Inflammatory macrophage (primary cell): Measurements from ENCODE around the gene PLAC9.
"Not testable (repeated sequence)": the region's sequence is repeated elsewhere in the genome, so short reads cannot be mapped to it uniquely, and the experiment has no call there.

Experiments used
- DNase-seq, 2 donors: peaks; one replicate each; pipeline ENCODE4 v3.0.0-alpha.2; 2020 to 2022
- total RNA-seq, 18 experiments: gene quantifications; one replicate each; lab custom pipeline; 2026; ENCODE audit warnings: mixed read lengths in 6 of 18, inconsistent platforms in 2 of 18; lab: John Stamatoyannopoulos, UW

The PLAC9 gene, protein sequence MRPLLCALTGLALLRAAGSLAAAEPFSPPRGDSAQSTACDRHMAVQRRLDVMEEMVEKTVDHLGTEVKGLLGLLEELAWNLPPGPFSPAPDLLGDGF
- 0 to 0.04 (median 0) reads per million in 18 experiments for total RNA-seq

GRCh38 chr10:80132299-80133139 lies at the start of gene PLAC9:
Gene PLAC9 (plus strand): TSS chr10:80132730. CDS start chr10:80132763, 33 bp downstream.
- no peak for DNase-seq

GRCh38 chr10:80090121-80090520 lies 42.4 kb upstream of the PLAC9 start:
- DNase-seq, result no peak

GRCh38 chr10:80094231-80094630 lies 38.3 kb upstream of the PLAC9 start:
- no peak for DNase-seq

- DNase-seq, result not testable (repeated sequence)
Measured at GRCh38 chr10:80098272-80098671, 34.3 kb upstream of the PLAC9 start.

- not testable (repeated sequence) for DNase-seq
Measured at GRCh38 chr10:80099295-80099694, 33.2 kb upstream of the PLAC9 start.

DNA sequence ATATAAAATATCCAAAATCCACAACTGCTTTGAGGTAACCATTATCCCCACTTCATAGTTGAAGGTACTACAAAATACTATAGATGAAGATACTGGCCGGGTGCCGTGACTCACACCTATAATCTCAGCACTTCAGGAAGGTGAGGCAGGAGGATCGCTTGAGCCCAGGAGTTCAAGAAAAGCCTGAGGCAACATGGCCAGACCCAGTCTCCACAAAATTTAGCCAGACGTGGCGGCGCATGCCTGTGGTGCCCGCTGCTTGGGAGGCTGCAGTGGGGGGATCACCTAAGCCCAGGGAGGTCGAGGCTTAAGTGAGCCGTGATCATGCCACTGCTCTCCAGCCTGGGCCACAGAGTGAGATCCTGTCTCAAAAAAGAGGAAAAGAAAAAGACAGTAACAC lies 32.4 kb upstream of the PLAC9 start:
- DNase-seq, result no peak

- DNase-seq, result no peak
Measured at GRCh38 chr10:80100861-80101695, 31.5 kb upstream of the PLAC9 start.

- no peak for DNase-seq
Measured at GRCh38 chr10:80104066-80104926, 28.2 kb upstream of the PLAC9 start.

- DNase-seq, result no peak
Measured at GRCh38 chr10:80108576-80109239, 23.8 kb upstream of the PLAC9 start.

GRCh38 chr10:80110986-80111385 lies 21.5 kb upstream of the PLAC9 start:
- no peak for DNase-seq

DNA sequence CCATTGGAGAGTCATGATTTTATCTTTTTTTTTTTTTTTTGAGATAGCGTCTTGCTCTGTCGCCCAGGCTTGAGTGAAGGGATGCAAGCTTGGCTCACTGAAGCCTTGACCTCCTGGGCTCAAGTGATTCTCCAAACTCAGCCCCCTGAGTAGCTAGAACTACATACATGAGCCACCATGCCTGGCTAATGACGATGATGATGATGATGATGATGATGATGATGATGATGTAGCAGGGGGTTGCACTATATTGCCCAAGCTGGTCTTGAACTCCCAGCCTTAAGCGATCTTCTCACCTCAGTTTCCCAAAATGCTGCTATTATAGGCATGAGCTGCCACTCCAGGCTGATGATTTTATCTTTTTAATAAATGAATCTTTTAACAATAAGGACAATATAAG lies 13.9 kb upstream of the PLAC9 start:
- no peak for DNase-seq

- no peak for DNase-seq
Measured at GRCh38 chr10:80122110-80122710, 10.3 kb upstream of the PLAC9 start.

GRCh38 chr10:80122746-80123145 lies 9.8 kb upstream of the PLAC9 start:
- DNase-seq, result no peak

DNA sequence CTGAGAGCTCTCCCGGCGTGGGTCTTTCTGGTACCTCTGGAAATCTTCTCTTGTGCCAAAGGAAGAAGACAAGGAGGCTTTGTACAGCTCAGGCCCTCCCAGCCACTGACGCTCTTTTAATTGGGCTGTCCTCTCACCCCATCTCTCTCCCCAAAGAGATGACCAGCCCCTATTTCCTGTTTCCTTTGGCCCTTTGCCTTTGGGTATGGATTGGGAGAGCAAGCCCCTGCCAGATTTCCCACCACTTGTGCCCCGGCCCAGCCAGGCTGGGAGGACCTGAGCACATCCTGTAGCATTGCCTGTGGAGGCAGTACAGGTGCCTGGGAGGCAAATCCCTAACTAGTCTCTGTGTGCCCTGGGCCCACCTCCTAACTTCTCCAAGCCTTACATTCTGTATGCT lies 5.7 kb upstream of the PLAC9 start:
- no peak for DNase-seq

DNA sequence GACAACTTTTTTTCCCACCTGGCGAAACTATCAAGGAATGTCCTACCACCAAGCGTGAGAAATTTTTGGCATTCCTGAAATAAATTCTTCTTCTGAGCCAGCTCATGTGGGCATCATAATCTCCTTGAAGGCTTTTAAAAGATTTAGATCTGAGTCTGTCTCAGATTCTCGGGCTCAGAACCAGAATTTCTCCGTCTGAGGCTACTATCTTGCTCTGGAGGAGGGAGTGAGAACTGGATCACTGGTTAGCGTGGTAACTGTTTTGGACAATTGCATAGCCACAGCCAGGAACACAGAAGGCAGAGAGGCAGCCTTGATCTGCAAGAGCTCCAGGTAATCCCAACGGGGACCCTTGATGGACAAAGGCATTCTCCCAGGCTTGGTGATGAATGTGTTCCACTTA lies 1.0 kb upstream of the PLAC9 start:
- DNase-seq, result no peak

GRCh38 chr10:80133206-80133605 lies 676 bp downstream of the PLAC9 start:
- DNase-seq, result no peak

- DNase-seq, result not testable (repeated sequence)
Measured at GRCh38 chr10:80133687-80134086, 1.2 kb downstream of the PLAC9 start.

GRCh38 chr10:80136134-80136571 lies 3.6 kb downstream of the PLAC9 start:
- DNase-seq, result no peak

DNA sequence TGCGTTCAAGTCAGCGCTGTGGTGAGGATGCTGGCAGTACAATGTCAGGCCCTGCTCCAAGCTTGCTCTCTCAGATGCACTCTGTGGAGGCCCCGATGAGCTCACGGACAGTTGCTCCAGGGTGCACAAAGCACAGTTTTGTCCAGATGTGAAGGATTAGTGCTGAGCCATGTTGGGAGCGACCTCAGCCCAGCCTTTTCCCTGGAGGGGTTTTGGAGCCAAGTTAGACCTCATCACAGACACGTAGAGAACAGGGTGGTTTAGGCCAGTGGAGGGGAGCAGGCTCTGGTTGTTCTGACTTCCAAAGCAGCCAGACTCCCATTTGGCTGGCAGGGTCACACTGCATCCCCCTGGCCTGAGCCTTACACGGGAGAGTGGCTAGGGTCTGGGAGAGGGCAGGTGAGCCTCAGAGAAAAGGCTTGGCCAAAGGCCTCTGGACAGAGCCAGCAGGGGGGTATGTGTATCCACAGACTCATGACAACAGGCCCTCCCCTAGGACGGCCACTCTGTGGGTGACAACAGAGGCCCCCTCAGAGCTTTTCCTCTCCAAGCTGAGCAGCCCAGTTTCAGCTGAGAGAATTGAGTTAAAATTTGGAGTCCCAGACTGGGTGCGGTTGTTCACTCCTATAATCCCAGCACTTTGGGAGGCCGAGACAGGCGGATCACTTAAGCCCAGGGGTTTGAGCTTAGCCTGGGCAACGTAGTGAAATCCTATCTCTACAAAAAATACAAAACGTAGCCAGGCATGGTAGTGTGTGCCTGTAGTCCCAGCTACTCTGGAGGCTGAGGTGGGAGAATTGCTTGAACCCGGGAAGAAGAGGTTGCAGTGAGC lies 4.7 kb downstream of the PLAC9 start:
- no peak for DNase-seq

DNA sequence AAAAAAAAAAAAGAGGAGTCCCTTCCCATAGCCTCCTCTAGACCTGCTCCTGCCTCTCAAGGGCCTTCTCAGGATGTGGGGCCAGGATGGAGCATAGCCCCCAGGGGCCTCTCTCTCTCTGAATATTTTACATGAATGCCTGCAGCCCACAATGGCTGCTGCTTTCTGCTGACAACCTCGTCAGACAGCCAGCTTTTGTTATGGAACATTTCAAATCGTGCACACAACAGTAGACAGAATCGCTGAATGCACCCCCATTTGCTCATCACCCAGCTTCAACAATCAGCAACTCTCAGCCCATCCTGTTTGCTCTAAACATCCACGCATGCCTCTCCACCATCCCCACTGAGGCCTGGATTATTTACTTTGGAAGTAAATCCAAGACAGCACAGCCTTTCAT lies 5.4 kb downstream of the PLAC9 start:
- no peak for DNase-seq
